SK-N-SH (cell line): ENCODE data around the gene MAGEA12. TPM values are rescaled to one million over a fixed set of nuclear protein-coding genes. Genes with fewer than 3 reads are reported as not detected.
"Not testable (repeated sequence)": the region's sequence is repeated elsewhere in the genome, so short reads cannot be mapped to it uniquely, and the experiment has no call there.

Experiments used
- CTCF ChIA-PET: fragments of 300-600, 350-600 bp; formaldehyde crosslinking; extraction: SDS; loops from one replicate; lab custom pipeline; 2021; lab: Yijun Ruan, JAX
- POLR2A ChIA-PET: fragments of 350-600 bp; sonication (Branson Sonifier 250); formaldehyde crosslinking; extraction: SDS; loops from one replicate; lab custom pipeline; 2020; ENCODE audit warnings: antibody characterized with exemption, inconsistent platforms; lab: Yijun Ruan, JAX
- DNase-seq: peaks from one replicate; pipeline ENCODE4 v3.0.0; 2012
- H2AFZ ChIP-seq: fragments of 200-600 bp; sonication (generic); 2 replicates; pipeline ENCODE4 v1.8.1; 2016; ENCODE audit warnings: antibody characterized with exemption, mild to moderate bottlenecking, low read depth
- H3F3A ChIP-seq: fragments of 200-600 bp; sonication (generic); replicated peaks from 2 replicates; pipeline ENCODE3; 2016; ENCODE audit warnings: antibody characterized with exemption, mild to moderate bottlenecking; ENCODE audit not compliant: insufficient read depth
- H3K27ac ChIP-seq, 2 experiments: fragments of 200-500 bp in 1 of 2; fragments of 200-600 bp in 1 of 2; sonication (Bioruptor generic) in 1 of 2; sonication (generic), shearing (Covaris generic) in 1 of 2; 2 replicates each; pipeline versions ENCODE4 v1.5.1 to v1.6.1; 2014 to 2016; ENCODE audit warnings: low read depth in 2 of 2, inconsistent platforms in 1 of 2, low read length in 1 of 2, mild to moderate bottlenecking in 1 of 2, mixed read lengths in 1 of 2
- H3K27me3 ChIP-seq: fragments of 200-600 bp; sonication (generic), shearing (Covaris generic); 2 replicates; pipeline ENCODE4 v1.6.1; 2016; ENCODE audit warnings: mixed run types; ENCODE audit not compliant: insufficient read depth
- H3K36me3 ChIP-seq, 2 experiments: fragments of 200-500 bp in 1 of 2; fragments of 200-600 bp in 1 of 2; sonication (Bioruptor generic) in 1 of 2; sonication (generic) in 1 of 2; replicated peaks in 1 of 2; 2 replicates each; pipeline versions ENCODE3 to v1.5.1; 2014 to 2016; ENCODE audit warnings: low read length in 1 of 2, mild to moderate bottlenecking in 1 of 2; ENCODE audit not compliant: insufficient read depth in 2 of 2, control insufficient read depth in 1 of 2
- H3K4me1 ChIP-seq, 2 experiments: fragments of 200-500 bp in 1 of 2; fragments of 200-600 bp in 1 of 2; sonication (Bioruptor generic) in 1 of 2; sonication (generic), shearing (Covaris generic) in 1 of 2; 2 replicates each; pipeline versions ENCODE4 v1.5.1 to v1.6.1; 2014 to 2016; ENCODE audit warnings: low read depth in 1 of 2, low read length in 1 of 2, mixed run types in 1 of 2; ENCODE audit not compliant: insufficient read depth in 2 of 2, control insufficient read depth in 1 of 2
- H3K4me2 ChIP-seq: fragments of 200-600 bp; sonication (generic), shearing (Covaris generic); 2 replicates; pipeline ENCODE4 v1.6.1; 2017; ENCODE audit warnings: mixed run types
- H3K4me3 ChIP-seq, 2 experiments: fragments of 200-500 bp in 1 of 2; fragments of 200-600 bp in 1 of 2; sonication (Bioruptor generic) in 1 of 2; sonication (generic), shearing (Covaris generic) in 1 of 2; 2 replicates each; pipeline versions ENCODE4 v1.5.1 to v1.8.1; 2014 to 2016; ENCODE audit warnings: low read depth in 2 of 2, inconsistent platforms in 1 of 2, low read length in 1 of 2, mild to moderate bottlenecking in 1 of 2, mixed read lengths in 1 of 2, moderate library complexity in 1 of 2
- H3K79me2 ChIP-seq: fragments of 200-600 bp; sonication (generic); 2 replicates; pipeline ENCODE4 v1.8.1; 2017; ENCODE audit warnings: mild to moderate bottlenecking; ENCODE audit not compliant: insufficient read depth
- H3K9ac ChIP-seq: fragments of 200-600 bp; sonication (generic); 2 replicates; pipeline ENCODE4 v1.6.1; 2017; ENCODE audit warnings: mixed run types
- H3K9me2 ChIP-seq: fragments of 200-600 bp; sonication (generic); 2 replicates; pipeline ENCODE4 v1.6.1; 2017; ENCODE audit warnings: mixed run types
- H3K9me3 ChIP-seq: fragments of 200-600 bp; sonication (generic); 2 replicates; pipeline ENCODE4 v1.6.1; 2017; ENCODE audit warnings: mixed run types, mild to moderate bottlenecking, moderate library complexity
- H4K20me1 ChIP-seq: fragments of 200-600 bp; sonication (generic); 2 replicates; pipeline ENCODE4 v1.6.1; 2017; ENCODE audit warnings: mild to moderate bottlenecking, mixed run types; ENCODE audit not compliant: insufficient read depth
- REST ChIP-seq: IDR thresholded peaks from 2 replicates; pipeline ENCODE4 v1.6.1; 2012; ENCODE audit warnings: mild to moderate bottlenecking, low read depth, low read length, moderate library complexity
- WGBS: methylation state at CpG from one replicate; pipeline ENCODE4 v1.1.6; 2017; ENCODE audit warnings: low lambda C conversion rate; 5-methylcytosine and 5-hydroxymethylcytosine counted together
- polyA plus RNA-seq, 3 experiments: library from polyadenylated mRNA; depleted of rRNA; stranded (reverse); fragments of >200 nt; gene quantifications; 2 replicates each; pipeline ENCODE4 v1.2.3, GENCODE V29; 2012

Gene MAGEA12
- polyA plus RNA-seq, 1 of the 3 experiments (the other 2 are of a cell fraction), result 81.1 TPM

- TF ChIP-seq REST, result no peak
These were observed 5.0 kb downstream of the MAGEA12 start (continued) for GRCh38 chrX:152738560-152738959.

GRCh38 chrX:152753686-152754650, 20.4 kb downstream of the MAGEA12 start, which contains the start of gene MAGEA2:
Gene MAGEA2 (minus strand): TSS chrX:152753842. CDS start chrX:152751363, 2,479 bp downstream.
- H3K4me3 ChIP-seq, H3K9ac ChIP-seq, H3K4me2 ChIP-seq, H3K36me3 ChIP-seq, H3K9me3 ChIP-seq, H3F3A ChIP-seq, DNase-seq, H3K4me1 ChIP-seq, H4K20me1 ChIP-seq, H2AFZ ChIP-seq, POLR2A ChIA-PET, H3K27ac ChIP-seq, H3K27me3 ChIP-seq, CTCF ChIA-PET, H3K79me2 ChIP-seq, H3K9me2 ChIP-seq: not testable (repeated sequence)
- WGBS, result no CpG with 5 or more reads among the region's 35 CpGs

- POLR2A ChIA-PET, H3K9me3 ChIP-seq: not testable (repeated sequence)
- WGBS, result no CpG with 5 or more reads among the region's 5 CpGs
These were observed 21.3 kb downstream of the MAGEA12 start for GRCh38 chrX:152754871-152755270.

GRCh38 chrX:152758918-152759317, 25.4 kb downstream of the MAGEA12 start, which contains the start of gene CSAG3:
Gene CSAG3 (plus strand): TSS chrX:152759218.
- DNase-seq, H4K20me1 ChIP-seq, H3K27ac ChIP-seq, H3K79me2 ChIP-seq, H3K27me3 ChIP-seq, H3K4me1 ChIP-seq, H3F3A ChIP-seq, H3K9ac ChIP-seq, H2AFZ ChIP-seq, H3K36me3 ChIP-seq, CTCF ChIA-PET, H3K4me3 ChIP-seq, H3K9me3 ChIP-seq, H3K4me2 ChIP-seq, H3K9me2 ChIP-seq, POLR2A ChIA-PET: not testable (repeated sequence)
- WGBS, result 0% methylated on average over 1 of the region's 2 CpGs

More at GRCh38 chrX:152754871-152755270, 21.3 kb downstream of the MAGEA12 start:
- H3K27ac ChIP-seq, H3K4me2 ChIP-seq, DNase-seq, H3K79me2 ChIP-seq, H4K20me1 ChIP-seq, H3K4me3 ChIP-seq, H2AFZ ChIP-seq, H3K36me3 ChIP-seq, H3K4me1 ChIP-seq, H3F3A ChIP-seq, H3K9ac ChIP-seq, H3K9me2 ChIP-seq, CTCF ChIA-PET, H3K27me3 ChIP-seq: not testable (repeated sequence)

GRCh38 chrX:152759544-152759943, 26.0 kb downstream of the MAGEA12 start:
- H2AFZ ChIP-seq, H3K36me3 ChIP-seq, H3K4me1 ChIP-seq, H3K9ac ChIP-seq, H3K9me3 ChIP-seq, CTCF ChIA-PET, DNase-seq, H3K79me2 ChIP-seq, H3K27me3 ChIP-seq, H3K4me3 ChIP-seq, H4K20me1 ChIP-seq, H3K9me2 ChIP-seq, H3K4me2 ChIP-seq, H3F3A ChIP-seq, H3K27ac ChIP-seq, POLR2A ChIA-PET: not testable (repeated sequence)
- WGBS, result 68% methylated on average over 4 of the region's 7 CpGs

- H3K4me3 ChIP-seq, H3K27ac ChIP-seq, POLR2A ChIA-PET, H3K27me3 ChIP-seq, DNase-seq, H3K4me2 ChIP-seq, H3K9ac ChIP-seq, H3K4me1 ChIP-seq, H3K79me2 ChIP-seq, H3F3A ChIP-seq, H3K36me3 ChIP-seq, H4K20me1 ChIP-seq, H3K9me3 ChIP-seq, H2AFZ ChIP-seq, H3K9me2 ChIP-seq, CTCF ChIA-PET: not testable (repeated sequence)
- 14% methylated on average over 1 of the region's 7 CpGs for WGBS
These were observed 28.0 kb downstream of the MAGEA12 start for GRCh38 chrX:152761582-152761981.
